HG02759 (cell line): ENCODE measurements around the gene SUGCT.

ENCODE experiments used
- ATAC-seq: cut with Tn5 transposase; IDR thresholded peaks from one replicate; pipeline ENCODE4 v1.9.1; 2021; ENCODE audit warnings: mild to moderate bottlenecking, moderate library complexity; ENCODE audit not compliant: unreplicated experiment

Gene SUGCT

DNA sequence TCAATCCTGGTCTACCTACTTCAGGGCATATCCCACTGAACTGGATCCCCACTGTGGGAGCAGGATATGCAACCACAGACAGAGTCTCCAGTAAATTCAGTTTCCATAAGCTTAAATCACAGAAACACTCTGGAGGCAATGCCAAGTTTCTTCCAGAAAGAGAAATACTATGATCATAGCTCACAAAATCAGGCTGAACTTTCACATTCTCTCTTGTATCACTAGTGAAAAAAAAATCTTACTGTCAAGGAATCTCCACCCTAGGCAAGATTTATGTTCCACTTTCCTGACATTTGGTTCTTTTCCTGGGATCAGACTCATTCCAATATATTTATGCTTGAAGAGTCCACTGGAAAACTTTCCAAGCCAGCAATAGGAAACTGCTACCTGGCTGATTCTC lies 749.0 kb downstream of the SUGCT start:
- ATAC-seq, result no peak

DNA sequence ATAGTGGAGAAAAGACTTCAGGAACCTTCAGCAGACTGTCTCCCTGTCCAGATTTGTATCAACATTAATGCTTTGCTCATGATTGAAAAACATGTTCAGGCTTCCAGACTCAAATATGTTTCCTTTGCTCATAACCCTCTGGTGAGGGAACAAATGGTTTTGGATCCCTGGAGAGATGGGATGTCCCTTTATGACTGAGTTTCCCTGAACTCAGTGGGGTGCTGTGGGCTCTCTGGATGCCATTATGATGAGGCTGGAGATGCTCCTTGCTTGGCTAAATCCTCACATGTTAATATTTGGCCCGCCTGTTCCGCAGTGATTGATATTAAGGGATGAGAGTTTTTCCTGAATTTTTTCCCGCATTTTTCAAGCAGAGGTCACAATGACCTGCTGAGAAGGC lies 749.4 kb downstream of the SUGCT start:
- no peak for ATAC-seq

DNA sequence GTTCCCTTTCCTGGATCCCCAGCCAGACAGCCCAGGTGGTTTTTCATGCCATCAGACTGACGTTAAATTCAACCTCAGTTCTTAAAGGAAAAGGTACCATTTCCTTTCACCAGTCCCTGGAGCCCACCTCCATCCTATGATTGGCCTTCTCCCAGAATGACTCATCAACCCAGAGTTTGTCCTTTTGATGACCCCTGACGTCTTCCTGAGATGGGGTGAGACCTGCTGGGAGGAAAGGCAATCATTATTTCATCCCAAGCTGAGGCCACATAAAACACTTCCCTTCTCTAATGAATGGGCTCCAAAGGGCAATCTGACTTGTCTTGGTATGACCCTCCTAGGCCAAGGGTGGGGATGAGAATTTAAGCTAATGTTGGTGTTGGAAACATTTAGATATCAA lies 750.7 kb downstream of the SUGCT start:
- ATAC-seq, result no peak

DNA sequence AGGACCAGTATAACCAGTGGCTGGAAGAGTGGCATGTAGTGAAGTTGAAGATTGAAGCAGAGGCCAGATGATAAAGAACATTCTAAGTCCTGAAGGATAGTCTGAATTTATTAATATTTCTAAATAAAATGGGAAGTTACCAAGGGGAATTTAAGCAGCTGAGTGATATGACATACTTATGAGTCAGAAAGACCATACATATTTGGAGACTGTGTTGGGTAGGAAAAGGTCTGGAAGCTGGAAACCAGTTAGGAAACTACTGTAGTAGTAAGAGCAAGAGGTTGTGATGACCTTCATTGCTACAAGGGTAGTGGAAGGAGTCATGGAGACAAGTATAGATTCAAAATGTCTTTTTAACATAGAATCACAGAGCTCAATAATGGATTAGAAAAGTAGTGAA lies 752.3 kb downstream of the SUGCT start:
- ATAC-seq, result no peak

DNA sequence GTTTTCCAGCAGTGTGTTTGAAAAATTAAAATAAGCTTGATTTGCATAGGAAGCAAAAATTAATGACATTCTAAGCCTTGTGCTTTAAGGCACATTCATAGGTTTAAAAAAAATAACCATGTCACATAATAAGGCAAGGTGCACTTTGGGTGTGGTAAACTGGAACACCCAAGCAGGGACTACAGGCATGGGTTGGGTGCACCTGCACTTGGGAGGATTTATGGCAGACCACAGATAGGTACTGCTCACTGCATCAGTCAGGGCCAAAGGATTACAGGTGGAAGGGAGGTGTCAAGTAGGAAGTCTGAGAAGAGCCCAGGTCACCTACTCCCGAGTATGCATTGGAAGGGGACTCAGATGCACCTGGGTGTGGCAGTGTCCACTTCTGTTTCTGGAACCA lies 753.7 kb downstream of the SUGCT start:
- no peak for ATAC-seq

DNA sequence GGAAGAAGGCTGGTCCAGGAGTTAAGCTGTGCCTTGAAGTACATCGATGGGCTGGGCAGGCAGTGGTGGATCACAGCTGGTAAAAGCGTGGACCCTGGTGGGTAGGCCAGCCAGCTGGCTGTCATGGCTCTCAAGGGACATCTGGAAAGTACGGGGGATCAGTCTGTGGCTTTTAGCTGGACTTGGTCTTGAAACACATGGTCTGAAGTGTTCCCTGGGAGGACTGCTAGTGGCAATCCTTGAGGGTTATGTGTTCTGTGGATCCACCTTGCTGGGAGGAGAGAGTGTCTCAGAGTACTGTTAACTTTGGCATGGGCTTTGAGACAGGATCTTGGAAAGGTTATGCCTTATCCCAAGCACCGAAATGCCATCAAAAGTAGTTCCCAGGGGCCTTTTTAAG lies 754.3 kb downstream of the SUGCT start:
- no peak for ATAC-seq

DNA sequence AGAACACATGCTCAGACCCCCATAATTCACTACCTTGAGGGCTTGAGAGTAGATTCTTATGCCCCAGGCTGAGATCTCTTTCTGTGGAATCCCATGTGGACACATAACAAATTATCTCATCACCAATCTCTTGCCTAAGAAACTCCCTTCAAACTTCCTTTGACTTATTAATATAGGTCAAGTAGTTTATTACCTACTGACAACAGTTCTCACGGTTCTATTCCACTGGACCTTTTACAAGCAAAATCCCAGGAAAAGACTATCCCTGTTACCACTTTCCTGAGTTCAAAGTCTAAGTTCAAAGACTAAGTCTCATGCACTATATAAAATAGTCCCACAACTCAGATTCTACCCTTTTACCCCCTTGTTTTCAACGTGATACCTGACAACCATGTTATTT lies 754.7 kb downstream of the SUGCT start:
- ATAC-seq, result no peak

DNA sequence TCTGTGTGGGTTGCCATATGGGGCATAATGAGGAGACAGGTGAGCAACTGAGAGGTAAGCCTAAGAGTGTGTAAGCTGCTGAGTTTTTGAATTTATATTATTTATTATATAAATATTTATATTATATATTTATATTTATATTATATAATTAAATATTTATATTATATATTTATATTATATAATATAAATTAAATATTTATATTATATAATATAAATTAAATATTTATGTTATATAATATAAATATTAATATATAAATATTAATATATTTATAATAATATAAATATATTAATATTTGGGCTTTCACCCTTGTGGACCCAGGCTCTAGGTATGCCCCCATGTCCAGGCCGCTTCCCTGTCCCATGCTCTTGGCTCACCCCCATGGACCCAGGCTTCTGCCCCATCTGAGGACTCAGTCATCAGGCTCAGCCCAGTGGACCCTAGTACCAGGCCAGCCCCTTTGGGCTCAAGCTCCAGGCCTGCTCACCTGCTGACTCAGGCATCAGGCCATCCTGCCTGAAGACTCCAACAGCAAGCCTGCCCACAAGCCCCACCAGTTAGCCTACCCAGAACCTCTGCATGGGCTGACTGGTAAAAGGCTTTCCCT lies 755.4 kb downstream of the SUGCT start:
- no peak for ATAC-seq

DNA sequence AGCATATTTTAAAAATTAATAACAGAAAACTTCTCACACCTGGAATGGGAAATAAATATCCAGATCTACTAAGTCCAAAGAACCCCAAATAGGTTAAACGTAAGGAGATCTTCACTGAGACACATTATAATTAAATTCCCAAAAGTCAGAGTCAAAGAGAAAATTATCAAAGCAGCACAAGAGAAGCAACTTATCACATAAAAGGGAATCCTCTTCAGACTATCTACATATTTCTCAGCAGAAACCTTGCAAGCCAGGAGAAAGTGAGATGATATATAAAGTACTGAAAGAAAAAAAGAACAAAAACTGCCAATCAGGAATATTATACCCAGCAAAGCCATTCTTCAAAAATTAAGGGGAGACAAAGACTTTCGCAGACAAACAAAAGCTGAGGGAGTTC lies 756.4 kb downstream of the SUGCT start:
- no peak for ATAC-seq

DNA sequence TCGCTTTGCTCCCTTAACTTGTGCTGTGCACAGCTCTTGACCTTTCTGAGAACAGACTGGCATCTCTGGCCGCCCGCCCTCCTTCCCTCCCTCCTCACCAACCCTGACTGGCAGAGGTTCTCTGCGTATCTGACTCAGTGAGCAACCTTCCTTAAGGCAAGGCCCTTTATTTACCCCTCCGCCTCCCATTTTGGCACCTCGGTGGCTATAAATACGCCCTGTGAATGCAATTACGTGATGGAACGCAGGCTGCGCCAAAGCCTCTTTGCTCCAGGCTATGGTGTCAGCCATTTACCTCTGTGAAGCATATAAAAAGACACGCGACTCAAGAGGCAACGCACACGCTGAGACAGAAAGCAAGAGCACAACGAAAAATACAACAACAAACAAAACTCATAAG lies 764.3 kb downstream of the SUGCT start:
- ATAC-seq, result no peak

DNA sequence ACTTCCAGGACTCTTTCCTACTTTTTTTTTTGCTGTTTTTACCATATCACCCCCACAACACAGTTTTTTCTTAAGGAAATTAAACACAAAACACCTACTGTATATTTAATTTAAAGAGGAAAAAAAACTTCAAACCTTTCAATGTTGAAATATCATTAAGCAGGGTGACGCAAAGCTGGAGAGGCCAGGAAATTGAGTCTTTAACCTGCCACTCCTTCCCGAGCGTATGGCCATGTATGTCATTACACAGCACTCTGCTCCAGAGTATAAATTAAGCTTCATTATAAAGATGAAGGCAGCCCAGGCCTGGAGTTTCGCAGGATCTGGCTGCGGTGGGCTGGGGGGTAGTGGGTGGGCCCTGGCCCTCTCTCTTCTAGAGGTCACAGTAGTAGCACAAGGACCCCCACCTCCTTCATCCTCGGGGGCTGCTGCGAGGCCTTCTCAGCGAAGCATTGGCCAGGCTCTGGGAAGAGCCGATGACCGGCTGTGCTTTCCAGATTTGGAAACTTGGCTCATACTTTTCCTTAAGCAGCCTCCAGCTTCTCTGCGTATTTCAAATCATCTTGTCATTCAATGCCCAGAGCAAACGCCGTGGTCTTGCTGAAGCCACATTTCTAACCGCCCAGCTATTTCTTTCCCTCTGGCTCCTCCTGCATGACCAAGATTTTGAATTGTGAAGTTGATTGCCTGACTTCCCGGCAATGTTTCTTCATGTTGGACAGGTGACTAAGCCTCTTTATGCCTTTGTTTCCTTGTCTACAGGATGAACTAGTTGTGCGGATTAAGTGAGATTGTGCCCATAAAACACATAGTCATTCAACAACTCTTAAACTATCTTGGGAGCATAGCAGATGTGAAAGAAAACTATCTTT lies 765.1 kb downstream of the SUGCT start:
- ATAC-seq, result no peak

DNA sequence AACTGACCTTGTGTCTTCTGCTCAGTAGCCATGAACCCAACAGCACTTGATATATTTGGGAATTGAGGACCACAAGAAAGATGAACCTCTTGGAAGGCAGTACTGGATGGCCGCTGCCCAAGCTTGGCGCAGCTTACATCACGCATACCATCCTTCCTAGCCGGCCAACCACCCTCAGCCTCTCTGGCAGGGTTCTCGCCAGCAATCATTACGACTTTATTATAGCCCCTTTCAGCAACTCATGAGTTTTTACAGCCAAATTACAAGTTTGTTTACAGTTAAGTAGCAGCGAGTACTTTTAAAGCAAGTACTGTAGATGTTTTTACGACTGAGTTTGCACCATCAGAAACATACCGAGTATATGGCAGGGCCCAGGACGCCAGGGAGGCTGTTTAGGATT lies 769.1 kb downstream of the SUGCT start:
- ATAC-seq, result no peak

DNA sequence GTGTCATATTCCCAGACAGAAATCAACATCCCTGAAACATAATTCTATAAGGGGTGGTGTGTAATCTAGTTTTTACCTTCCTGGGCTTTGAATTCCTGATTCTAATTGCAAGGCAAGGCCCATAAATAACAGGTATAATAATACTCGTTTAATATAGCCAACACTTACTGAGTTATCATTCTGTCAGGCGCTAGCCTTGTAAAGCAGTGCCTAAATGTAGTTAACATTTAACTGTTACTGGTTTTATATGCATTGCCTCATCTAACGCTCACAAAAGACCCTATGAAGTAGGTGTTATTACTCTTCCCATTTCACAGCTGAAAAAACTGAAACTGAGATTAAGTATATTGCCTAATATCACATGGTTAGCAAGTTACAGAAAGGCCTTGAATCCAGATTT lies 772.5 kb downstream of the SUGCT start:
- ATAC-seq, result no peak

DNA sequence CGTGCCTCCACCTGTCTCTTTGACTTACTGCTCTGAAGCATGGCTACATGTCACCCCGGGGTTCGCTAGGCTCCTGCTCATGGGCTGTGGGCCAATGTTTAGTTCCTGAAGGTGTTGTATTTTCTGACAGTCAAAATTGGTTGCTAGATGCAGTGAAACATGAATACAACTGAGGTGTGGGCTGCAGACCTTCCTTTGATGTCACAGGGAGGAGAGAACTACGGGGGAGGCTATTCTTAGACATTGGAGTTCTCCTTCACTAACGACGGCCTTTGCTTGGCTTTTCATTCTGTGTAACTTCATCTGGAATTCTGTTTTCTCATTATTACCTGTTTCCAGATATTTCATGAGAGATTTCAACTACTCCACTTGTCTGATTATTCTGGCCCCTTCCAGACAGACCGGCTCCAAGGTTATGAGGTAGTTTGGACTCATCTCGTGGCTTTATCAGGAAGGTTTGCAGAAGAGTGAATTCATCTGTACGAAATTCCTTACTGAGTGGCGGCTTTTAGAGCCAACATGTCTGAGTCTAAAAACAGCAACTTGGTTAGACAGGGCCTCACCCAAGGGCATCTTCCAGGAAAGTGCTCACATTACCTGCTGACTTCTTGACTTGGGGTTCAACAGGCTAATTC lies 774.7 kb downstream of the SUGCT start:
- ATAC-seq, result no peak
